LNCAP (cell line): ENCODE measurements around the gene ACP2.

Experiments used
- TF ChIP-seq, protein P1 (sequence below): fragments of 450-650 bp; IDR thresholded peaks from 2 replicates; pipeline ENCODE4 v1.5.1; 2017; ENCODE audit warnings: mild to moderate bottlenecking

ACP2 gene, protein sequence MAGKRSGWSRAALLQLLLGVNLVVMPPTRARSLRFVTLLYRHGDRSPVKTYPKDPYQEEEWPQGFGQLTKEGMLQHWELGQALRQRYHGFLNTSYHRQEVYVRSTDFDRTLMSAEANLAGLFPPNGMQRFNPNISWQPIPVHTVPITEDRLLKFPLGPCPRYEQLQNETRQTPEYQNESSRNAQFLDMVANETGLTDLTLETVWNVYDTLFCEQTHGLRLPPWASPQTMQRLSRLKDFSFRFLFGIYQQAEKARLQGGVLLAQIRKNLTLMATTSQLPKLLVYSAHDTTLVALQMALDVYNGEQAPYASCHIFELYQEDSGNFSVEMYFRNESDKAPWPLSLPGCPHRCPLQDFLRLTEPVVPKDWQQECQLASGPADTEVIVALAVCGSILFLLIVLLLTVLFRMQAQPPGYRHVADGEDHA

GRCh38 chr11:47248664-47249377, at the start of gene ACP2:
ACP2 (minus strand) TSS chr11:47248814; CDS start chr11:47248789, 25 bp downstream.
- TF ChIP-seq, protein P1, sequence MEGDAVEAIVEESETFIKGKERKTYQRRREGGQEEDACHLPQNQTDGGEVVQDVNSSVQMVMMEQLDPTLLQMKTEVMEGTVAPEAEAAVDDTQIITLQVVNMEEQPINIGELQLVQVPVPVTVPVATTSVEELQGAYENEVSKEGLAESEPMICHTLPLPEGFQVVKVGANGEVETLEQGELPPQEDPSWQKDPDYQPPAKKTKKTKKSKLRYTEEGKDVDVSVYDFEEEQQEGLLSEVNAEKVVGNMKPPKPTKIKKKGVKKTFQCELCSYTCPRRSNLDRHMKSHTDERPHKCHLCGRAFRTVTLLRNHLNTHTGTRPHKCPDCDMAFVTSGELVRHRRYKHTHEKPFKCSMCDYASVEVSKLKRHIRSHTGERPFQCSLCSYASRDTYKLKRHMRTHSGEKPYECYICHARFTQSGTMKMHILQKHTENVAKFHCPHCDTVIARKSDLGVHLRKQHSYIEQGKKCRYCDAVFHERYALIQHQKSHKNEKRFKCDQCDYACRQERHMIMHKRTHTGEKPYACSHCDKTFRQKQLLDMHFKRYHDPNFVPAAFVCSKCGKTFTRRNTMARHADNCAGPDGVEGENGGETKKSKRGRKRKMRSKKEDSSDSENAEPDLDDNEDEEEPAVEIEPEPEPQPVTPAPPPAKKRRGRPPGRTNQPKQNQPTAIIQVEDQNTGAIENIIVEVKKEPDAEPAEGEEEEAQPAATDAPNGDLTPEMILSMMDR, result peak; percentile 36

DNA sequence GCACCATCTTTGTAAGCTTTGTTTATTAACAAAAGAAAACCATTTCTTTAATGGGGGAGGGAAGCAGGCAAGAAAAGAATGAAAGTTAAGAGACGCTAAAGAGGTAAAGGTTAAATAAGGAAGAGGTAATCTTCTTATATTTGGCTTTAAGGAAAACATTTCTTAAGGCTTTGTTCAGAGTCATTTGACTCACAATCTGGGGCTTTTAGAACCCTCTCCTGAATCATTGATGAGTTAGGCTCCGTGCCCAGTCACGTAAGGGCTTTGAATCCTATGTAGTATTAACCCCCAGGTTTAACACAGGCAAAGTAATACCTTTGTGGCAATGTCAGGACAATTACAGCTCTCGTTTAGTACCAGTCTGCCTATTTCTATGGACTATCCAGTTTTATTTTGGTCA, 47.4 kb upstream of the ACP2 start:
- TF ChIP-seq, protein P1, result no peak

DNA sequence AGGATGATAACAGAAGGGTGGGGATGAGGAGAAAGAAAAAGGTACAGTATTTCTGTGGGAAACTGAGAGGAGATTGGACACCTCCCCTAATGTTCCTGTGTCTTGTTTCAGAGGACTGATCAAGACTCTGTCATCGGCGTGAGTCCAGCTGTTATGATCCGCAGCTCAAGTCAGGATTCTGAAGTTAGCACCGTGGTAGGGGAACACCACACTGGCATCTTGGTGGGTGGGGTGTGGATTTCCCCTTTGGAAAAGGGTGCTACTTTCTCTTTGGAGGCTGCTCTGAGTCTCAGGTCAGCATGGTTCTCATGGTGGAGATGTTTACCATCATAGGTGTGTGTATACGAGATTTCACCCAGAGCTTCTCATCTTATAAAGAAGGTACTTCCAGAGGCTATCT, 46.8 kb upstream of the ACP2 start:
- TF ChIP-seq, protein P1, result no peak

DNA sequence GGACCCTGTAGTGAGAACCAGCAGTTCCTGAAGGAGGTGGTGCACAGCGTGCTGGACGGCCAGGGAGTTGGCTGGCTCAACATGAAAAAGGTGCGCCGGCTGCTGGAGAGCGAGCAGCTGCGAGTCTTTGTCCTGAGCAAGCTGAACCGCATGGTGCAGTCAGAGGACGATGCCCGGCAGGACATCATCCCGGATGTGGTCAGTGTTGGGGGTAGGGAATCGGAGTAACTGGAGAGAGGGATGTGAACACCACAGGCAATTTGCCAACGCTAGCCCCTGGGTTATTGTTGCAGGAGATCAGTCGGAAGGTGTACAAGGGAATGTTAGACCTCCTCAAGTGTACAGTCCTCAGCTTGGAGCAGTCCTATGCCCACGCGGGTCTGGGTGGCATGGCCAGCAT, 41.2 kb upstream of the ACP2 start:
- TF ChIP-seq, protein P1, result no peak

DNA sequence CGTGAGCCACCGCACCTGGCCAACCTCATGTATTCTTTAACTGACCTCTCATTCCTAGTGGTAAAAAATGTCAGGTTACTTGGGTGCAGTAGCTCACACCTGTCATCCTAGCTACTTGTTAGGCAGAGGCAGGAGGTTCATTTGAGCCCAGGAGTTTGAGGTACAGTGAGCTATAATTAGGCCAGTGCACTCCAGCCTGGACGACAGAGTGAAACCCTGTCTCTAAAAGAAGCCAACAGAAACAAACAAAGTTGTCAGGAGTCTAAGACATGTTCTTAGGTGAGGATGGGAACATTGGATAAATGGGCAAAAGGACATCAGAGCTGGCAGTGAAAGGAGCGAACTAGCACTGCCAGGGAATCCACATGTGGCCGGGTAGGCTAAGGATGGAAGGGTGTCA, 39.5 kb upstream of the ACP2 start:
- TF ChIP-seq, protein P1, result no peak

GRCh38 chr11:47285969-47286770, 37.6 kb upstream of the ACP2 start:
- TF ChIP-seq, protein P1, result no peak

DNA sequence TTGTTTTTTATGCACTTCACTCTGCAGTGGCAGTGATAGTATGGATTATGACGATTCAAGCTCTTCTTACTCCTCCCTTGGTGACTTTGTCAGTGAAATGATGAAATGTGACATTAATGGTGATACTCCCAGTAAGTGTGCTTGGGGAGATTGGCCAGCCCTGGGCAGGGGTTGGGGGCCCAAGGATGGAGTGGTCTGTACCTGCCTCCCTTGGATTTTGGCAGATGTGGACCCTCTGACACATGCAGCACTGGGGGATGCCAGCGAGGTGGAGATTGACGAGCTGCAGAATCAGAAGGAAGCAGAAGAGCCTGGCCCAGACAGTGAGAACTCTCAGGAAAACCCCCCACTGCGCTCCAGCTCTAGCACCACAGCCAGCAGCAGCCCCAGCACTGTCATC, 35.5 kb upstream of the ACP2 start:
- TF ChIP-seq, protein P1, result no peak
